T-helper 2 cell treated with Interferon-gamma antibody and Interleukin-4, amounts not matched to agents 5 μg/mL and 100 μg/mL, for 36 hours (primary cell): ENCODE results near the gene NFIC.

Source experiments
- DNase-seq: peaks from one replicate; pipeline ENCODE4 v3.0.0; 2021; ENCODE audit warnings: low spot score
- H3K27ac Mint-ChIP-seq: one replicate; pipeline ENCODE4 v1.8.0; 2021; ENCODE audit warnings: mild to moderate bottlenecking, mixed read lengths
- H3K27me3 Mint-ChIP-seq: one replicate; pipeline ENCODE4 v1.8.0; 2021; ENCODE audit warnings: low read depth, mixed read lengths
- H3K36me3 Mint-ChIP-seq: one replicate; pipeline ENCODE4 v1.8.0; 2021; ENCODE audit warnings: low read depth, mixed read lengths
- H3K4me1 Mint-ChIP-seq: one replicate; pipeline ENCODE4 v1.8.0; 2021; ENCODE audit warnings: low read depth, mixed read lengths
- H3K4me3 Mint-ChIP-seq: one replicate; pipeline ENCODE4 v1.8.0; 2022; ENCODE audit warnings: mild to moderate bottlenecking, moderate library complexity, mixed read lengths
- H3K9me3 Mint-ChIP-seq: one replicate; pipeline ENCODE4 v1.8.0; 2021; ENCODE audit warnings: mixed read lengths

NFIC gene

GRCh38 chr19:3494559-3494958, 128.2 kb downstream of the NFIC start:
- H3K9me3 Mint-ChIP-seq = no peaks in the 10 kb centered on the region
- peak; percentile 65 for DNase-seq
- H3K4me3 Mint-ChIP-seq = peak overlapping the region; percentile 9
- peak overlapping the region; percentile 53 for H3K27ac Mint-ChIP-seq
- peaks cover 10% of the 10 kb centered on the region for H3K4me1 Mint-ChIP-seq
- no peaks in the 10 kb centered on the region for H3K27me3 Mint-ChIP-seq
- peaks cover 41% of the 10 kb centered on the region for H3K36me3 Mint-ChIP-seq

DNA sequence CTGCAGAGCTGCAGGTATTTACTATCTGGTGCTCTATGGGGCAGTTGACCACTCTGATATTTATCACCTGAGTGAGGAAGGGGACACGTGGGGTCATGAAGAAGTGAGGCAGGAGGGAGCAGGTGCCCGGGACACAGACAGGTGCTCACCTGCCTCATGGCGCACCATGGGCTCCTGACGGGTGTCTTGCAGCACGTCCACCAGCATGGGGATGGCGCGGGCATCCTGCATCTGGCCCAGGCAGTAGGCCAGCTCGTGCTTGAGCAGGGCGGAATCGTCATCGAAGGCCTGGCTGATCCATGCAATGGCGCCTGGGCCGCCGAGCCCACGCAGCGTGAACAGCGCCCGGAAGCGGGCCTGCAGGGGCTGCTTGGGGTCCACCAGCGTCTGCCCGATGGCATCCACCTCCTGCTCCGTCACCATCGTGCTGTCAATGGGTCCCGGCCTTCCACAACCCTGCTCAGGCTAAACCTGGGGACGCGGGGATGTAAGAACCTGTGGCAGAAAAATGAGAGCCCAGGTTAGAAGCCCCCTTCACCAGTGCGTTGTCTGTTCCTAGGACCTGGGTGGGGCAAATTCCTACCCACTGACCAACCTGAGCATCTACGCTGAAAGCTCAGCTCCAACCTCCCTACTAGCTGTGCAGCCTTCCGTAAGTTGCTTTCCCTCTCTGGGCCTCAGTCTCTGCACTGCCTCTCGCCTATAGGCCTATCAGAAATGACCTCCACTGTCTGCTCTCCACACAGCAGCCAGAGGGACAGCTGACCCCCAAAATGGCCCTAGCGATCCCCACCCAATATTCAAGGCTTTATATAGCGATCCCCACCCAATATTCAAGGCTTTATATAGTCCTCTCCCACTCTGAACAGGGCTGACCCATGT, 130.2 kb downstream of the NFIC start:
- Mint-ChIP-seq H3K27ac (no peak overlapping the region), H3K27me3 (no peaks in the 10 kb centered on the region), H3K36me3 (peaks cover 42% of the 10 kb centered on the region), H3K9me3 (no peaks in the 10 kb centered on the region), H3K4me1 (peaks cover 18% of the 10 kb centered on the region), H3K4me3 (no peak overlapping the region)
- no peak for DNase-seq

- no peak for DNase-seq
- H3K4me3 Mint-ChIP-seq = no peak overlapping the region
- peaks cover 37% of the 10 kb centered on the region for H3K36me3 Mint-ChIP-seq
- no peak overlapping the region for H3K27ac Mint-ChIP-seq
- H3K4me1 Mint-ChIP-seq = peaks cover 18% of the 10 kb centered on the region
- H3K27me3 Mint-ChIP-seq = no peaks in the 10 kb centered on the region
- no peaks in the 10 kb centered on the region for H3K9me3 Mint-ChIP-seq
Observed at GRCh38 chr19:3497757-3498520, 131.6 kb downstream of the NFIC start.

DNA sequence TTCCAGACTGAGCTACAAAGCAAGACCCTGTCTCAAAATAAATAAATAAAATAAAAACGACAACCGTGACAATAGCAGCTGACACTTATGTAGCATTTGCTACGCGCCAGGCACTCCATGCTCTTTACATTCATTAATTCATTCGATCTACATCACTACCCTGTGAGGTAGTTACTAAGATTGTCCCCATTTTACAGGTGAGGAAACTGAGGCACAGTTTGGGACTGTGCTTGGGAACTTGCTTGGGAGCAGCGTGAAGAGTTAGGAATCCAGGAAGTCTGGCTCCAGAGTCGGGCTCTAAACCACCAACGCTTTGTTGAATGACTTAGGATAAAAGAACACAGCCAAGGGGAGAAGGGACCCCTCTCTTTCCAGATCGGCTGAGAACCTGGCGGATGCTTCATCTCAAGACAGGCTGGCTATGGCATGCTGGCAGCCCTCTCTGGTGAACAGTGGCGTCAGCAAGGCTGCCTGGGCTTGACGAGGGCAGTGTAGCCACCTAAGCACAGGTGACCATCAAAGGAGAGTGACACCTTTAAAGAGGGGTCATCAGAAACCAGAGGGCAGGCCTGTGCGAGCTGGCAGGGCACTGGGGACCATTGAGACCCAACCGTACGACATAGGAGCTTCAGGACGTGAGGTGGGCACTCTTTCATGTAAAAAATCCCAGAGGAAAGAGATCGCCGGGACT, 133.5 kb downstream of the NFIC start:
- H3K27ac Mint-ChIP-seq = peak overlapping the region; percentile 95
- H3K4me3 Mint-ChIP-seq = peak overlapping the region; percentile 91
- peaks cover 17% of the 10 kb centered on the region for H3K4me1 Mint-ChIP-seq
- H3K9me3 Mint-ChIP-seq = no peaks in the 10 kb centered on the region
- peaks cover 29% of the 10 kb centered on the region for H3K36me3 Mint-ChIP-seq
- DNase-seq = no peak
- no peaks in the 10 kb centered on the region for H3K27me3 Mint-ChIP-seq

GRCh38 chr19:3500429-3501101, 134.2 kb downstream of the NFIC start, which contains the start of gene DOHH:
TSS of gene DOHH (minus strand) at chr19:3500674. CDS start at chr19:3496814, 3,860 bp downstream.
- peaks cover 18% of the 10 kb centered on the region for H3K4me1 Mint-ChIP-seq
- no peaks in the 10 kb centered on the region for H3K9me3 Mint-ChIP-seq

GRCh38 chr19:3501780-3502179, 135.4 kb downstream of the NFIC start:
- H3K27me3 Mint-ChIP-seq = no peaks in the 10 kb centered on the region
- no peaks in the 10 kb centered on the region for H3K9me3 Mint-ChIP-seq
- peaks cover 22% of the 10 kb centered on the region for H3K4me1 Mint-ChIP-seq
- no peak overlapping the region for H3K4me3 Mint-ChIP-seq
- DNase-seq = no peak
- peaks cover 17% of the 10 kb centered on the region for H3K36me3 Mint-ChIP-seq
- no peak overlapping the region for H3K27ac Mint-ChIP-seq

More at GRCh38 chr19:3500429-3501101, 134.2 kb downstream of the NFIC start, which contains the start of gene DOHH:
- Mint-ChIP-seq H3K4me3 (peak within 1 kb of the TSS; percentile 91), H3K27ac (peak within 1 kb of the TSS; percentile 95), H3K27me3 (no peaks in the 10 kb centered on the region), H3K36me3 (peaks cover 24% of the 10 kb centered on the region)
- DNase-seq = peak; percentile 93

DNA sequence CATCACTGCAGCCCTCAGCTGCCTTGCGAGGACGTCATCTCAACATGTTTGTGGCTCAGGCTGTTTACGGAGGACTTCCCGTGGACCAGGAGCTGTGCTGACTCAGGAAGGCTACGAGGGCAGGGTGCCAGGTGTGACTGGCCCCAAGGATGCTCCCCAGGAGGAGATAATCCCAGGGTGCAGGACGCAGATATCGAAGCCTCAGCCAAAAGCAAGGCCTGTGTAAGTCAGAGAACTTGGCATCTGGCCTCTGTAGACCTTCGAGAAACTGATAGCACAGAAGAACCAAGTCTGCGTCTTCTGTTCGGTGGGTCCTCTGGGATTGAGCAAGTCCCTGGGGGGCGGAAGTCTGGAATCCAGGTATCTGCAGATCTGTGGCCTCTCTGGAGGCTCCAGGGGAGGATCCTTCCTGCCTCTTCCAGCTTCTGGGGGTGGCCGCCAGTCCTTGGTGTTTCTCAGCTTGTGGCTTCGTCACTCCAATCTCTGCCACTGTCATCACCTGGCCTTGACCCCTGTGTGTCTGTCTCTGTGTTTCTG, 136.7 kb downstream of the NFIC start:
- peaks cover 15% of the 10 kb centered on the region for H3K36me3 Mint-ChIP-seq
- no peak overlapping the region for H3K4me3 Mint-ChIP-seq
- H3K27me3 Mint-ChIP-seq = no peaks in the 10 kb centered on the region
- H3K4me1 Mint-ChIP-seq = peaks cover 29% of the 10 kb centered on the region
- DNase-seq = no peak
- H3K27ac Mint-ChIP-seq = peak overlapping the region; percentile 31
- no peaks in the 10 kb centered on the region for H3K9me3 Mint-ChIP-seq

DNA sequence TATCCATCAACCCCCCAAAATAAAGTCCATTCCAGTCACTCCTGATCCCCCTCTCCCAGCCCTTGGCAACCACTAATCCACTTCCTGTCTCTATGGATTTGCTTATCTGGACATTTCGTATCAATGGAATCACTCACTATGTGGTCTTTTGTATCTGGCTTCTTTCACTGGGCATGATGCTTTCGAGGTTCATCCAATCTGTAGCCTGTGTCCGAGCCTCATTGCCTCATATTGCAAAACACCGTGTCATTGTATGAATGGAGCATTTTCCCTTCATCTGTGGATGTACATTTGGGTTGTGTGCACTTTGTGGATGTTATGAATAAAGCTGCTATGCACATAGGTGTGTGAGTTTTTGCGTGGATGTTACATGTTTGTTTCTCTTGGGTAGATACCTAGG, 138.4 kb downstream of the NFIC start:
- Mint-ChIP-seq H3K4me1 (peaks cover 34% of the 10 kb centered on the region), H3K27ac (peak overlapping the region; percentile 58), H3K36me3 (peaks cover 25% of the 10 kb centered on the region), H3K27me3 (no peaks in the 10 kb centered on the region), H3K4me3 (peak overlapping the region; percentile 53), H3K9me3 (no peaks in the 10 kb centered on the region)
- DNase-seq = no peak

- no peaks in the 10 kb centered on the region for H3K27me3 Mint-ChIP-seq
- DNase-seq = peak; percentile 100
- H3K9me3 Mint-ChIP-seq = no peaks in the 10 kb centered on the region
- H3K4me1 Mint-ChIP-seq = peaks cover 30% of the 10 kb centered on the region
- peak within 1 kb of the TSS; percentile 95 for H3K27ac Mint-ChIP-seq
- peak within 1 kb of the TSS; percentile 95 for H3K4me3 Mint-ChIP-seq
- H3K36me3 Mint-ChIP-seq = peaks cover 28% of the 10 kb centered on the region
Observed at GRCh38 chr19:3505598-3506383, 139.4 kb downstream of the NFIC start, which contains the start of gene FZR1. TSS of gene FZR1 (plus strand) at chr19:3506311. CDS start at chr19:3522990, 16,679 bp downstream.

GRCh38 chr19:3506384-3507340, 140.3 kb downstream of the NFIC start:
- Mint-ChIP-seq H3K27me3 (no peaks in the 10 kb centered on the region), H3K27ac (peak overlapping the region; percentile 94), H3K9me3 (no peaks in the 10 kb centered on the region), H3K4me3 (peak overlapping the region; percentile 95), H3K4me1 (peaks cover 27% of the 10 kb centered on the region), H3K36me3 (peaks cover 28% of the 10 kb centered on the region)
- peak; percentile 21 for DNase-seq

DNA sequence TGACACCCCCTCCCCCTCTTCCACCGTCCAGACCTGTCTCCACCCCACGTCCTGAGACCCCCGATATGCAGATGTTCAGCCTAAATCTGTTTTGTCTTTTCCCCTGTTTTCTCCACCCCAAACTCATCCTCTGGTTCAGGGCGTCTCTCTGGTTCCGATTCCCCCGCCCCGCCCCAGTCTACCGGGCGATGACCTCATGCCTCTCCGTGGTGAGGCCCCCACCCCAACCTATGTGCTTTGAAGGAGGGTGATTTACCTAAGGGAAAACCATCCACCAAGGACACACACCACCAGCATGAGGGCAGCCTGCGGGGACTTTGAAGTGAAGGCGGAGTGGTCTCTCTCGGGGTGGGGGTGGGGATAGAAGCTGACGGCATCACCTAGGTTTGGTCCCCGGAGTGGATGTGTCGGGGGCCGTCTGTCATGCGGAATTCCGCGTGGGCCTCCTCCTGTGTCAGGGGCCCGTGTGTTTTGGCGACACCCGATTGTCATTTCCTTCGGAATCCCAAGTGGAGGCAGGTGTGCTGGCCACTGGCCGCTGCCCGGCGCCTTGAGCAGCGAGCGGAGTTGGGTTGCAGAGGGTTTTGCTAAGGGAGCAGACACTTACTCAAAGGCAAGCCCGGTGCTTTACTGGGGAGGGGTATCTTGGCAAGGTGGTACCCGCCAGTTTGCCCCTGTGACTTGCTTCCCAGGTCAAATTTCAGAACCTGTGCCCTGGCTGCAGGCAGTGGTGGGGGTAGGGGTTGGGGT, 141.2 kb downstream of the NFIC start:
- H3K36me3 Mint-ChIP-seq = peaks cover 28% of the 10 kb centered on the region
- no peak for DNase-seq
- no peaks in the 10 kb centered on the region for H3K27me3 Mint-ChIP-seq
- no peaks in the 10 kb centered on the region for H3K9me3 Mint-ChIP-seq
- peak overlapping the region; percentile 95 for H3K4me3 Mint-ChIP-seq
- H3K4me1 Mint-ChIP-seq = peaks cover 27% of the 10 kb centered on the region
- H3K27ac Mint-ChIP-seq = peak overlapping the region; percentile 94
